Nephron (organoid): ENCODE results near the gene OR2V1.
A peak's percentile ranks its signal among the peaks of the same experiment; 100 is the strongest.
"Not testable (repeated sequence)": the region's sequence is repeated elsewhere in the genome, so short reads cannot be mapped to it uniquely, and the experiment has no call there.

Experiments
- H3K27ac Mint-ChIP-seq, 3 experiments: 2 replicates each; pipeline ENCODE4 v1.8.0; 2020; ENCODE audit warnings: mixed read lengths in 3 of 3, mild to moderate bottlenecking in 2 of 3, moderate library complexity in 1 of 3
- H3K27me3 Mint-ChIP-seq: 2 replicates; pipeline ENCODE4 v1.8.0; 2021; ENCODE audit warnings: low read depth, mild to moderate bottlenecking, moderate library complexity, mixed read lengths
- H3K36me3 Mint-ChIP-seq: 2 replicates; pipeline ENCODE4 v1.8.0; 2020; ENCODE audit warnings: low read depth, mixed read lengths
- H3K4me1 Mint-ChIP-seq: 2 replicates; pipeline ENCODE4 v1.8.0; 2020; ENCODE audit warnings: mixed read lengths
- H3K4me3 Mint-ChIP-seq, 3 experiments: 2 replicates each; pipeline ENCODE4 v1.8.0; 2020; ENCODE audit warnings: mild to moderate bottlenecking in 3 of 3, mixed read lengths in 3 of 3, moderate library complexity in 2 of 3
- H3K9me3 Mint-ChIP-seq: 2 replicates; pipeline ENCODE4 v1.8.0; 2020; ENCODE audit warnings: mixed read lengths
- TF ChIP-seq, protein P1 (sequence below), 3 experiments: fragments of 200-600 bp; sonication (generic); IDR thresholded peaks; one replicate each; pipeline ENCODE4 v1.5.0; 2021; ENCODE audit warnings: antibody characterized with exemption in 3 of 3; ENCODE audit not compliant: unreplicated experiment in 3 of 3

The OR2V1 gene, protein sequence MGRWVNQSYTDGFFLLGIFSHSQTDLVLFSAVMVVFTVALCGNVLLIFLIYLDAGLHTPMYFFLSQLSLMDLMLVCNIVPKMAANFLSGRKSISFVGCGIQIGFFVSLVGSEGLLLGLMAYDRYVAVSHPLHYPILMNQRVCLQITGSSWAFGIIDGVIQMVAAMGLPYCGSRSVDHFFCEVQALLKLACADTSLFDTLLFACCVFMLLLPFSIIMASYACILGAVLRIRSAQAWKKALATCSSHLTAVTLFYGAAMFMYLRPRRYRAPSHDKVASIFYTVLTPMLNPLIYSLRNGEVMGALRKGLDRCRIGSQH

DNA sequence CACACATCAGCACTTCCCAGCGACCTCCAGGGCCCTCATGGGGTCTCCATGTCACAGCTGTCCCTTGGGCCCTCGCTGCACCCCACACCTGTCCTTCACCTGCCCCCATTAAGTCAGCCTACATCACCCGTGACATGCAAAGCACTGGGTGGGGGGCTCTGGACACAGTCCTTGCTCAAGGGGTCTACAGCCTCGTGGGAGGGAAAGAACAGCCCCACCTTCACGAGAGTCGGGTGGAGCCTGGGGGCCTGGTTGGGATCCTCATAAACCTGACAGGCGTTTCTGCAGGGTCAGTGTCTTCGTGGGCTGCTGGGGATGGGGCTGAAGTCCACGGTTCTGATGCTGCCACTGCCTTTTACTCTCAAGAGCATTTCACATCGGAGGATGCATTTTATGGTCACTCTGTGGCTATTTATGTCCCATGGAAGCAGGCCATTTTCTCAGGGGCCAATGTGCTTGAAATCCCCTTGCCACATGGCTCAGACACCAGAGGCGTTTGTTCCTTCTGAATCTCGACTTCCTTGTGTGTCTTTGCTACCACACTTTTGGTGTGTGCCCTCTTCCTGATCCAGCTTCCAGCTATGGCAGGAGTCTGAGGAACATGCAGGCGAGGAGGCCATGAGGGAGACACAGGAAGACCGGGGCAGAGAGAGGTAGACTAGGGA, at the start of gene OR2V1:
OR2V1 (minus strand) TSS at position 338 of the 665 bp plus-strand sequence. CDS start 5,865 bp downstream, outside the sequence.
- H3K4me1 Mint-ChIP-seq = no peaks in the 10 kb centered on the region
- H3K27me3 Mint-ChIP-seq = peaks cover 50% of the 10 kb centered on the region
- TF ChIP-seq, protein P1, sequence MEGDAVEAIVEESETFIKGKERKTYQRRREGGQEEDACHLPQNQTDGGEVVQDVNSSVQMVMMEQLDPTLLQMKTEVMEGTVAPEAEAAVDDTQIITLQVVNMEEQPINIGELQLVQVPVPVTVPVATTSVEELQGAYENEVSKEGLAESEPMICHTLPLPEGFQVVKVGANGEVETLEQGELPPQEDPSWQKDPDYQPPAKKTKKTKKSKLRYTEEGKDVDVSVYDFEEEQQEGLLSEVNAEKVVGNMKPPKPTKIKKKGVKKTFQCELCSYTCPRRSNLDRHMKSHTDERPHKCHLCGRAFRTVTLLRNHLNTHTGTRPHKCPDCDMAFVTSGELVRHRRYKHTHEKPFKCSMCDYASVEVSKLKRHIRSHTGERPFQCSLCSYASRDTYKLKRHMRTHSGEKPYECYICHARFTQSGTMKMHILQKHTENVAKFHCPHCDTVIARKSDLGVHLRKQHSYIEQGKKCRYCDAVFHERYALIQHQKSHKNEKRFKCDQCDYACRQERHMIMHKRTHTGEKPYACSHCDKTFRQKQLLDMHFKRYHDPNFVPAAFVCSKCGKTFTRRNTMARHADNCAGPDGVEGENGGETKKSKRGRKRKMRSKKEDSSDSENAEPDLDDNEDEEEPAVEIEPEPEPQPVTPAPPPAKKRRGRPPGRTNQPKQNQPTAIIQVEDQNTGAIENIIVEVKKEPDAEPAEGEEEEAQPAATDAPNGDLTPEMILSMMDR (IDR thresholded peaks at IDR 0.05; ENCODE audit: unreplicated experiment in 3 of 3) = no peak
- no peak within 1 kb of the TSS for H3K4me3 Mint-ChIP-seq
- H3K27ac Mint-ChIP-seq = no peak within 1 kb of the TSS
- no peaks in the 10 kb centered on the region for H3K36me3 Mint-ChIP-seq
- peaks cover 17% of the 10 kb centered on the region for H3K9me3 Mint-ChIP-seq

DNA sequence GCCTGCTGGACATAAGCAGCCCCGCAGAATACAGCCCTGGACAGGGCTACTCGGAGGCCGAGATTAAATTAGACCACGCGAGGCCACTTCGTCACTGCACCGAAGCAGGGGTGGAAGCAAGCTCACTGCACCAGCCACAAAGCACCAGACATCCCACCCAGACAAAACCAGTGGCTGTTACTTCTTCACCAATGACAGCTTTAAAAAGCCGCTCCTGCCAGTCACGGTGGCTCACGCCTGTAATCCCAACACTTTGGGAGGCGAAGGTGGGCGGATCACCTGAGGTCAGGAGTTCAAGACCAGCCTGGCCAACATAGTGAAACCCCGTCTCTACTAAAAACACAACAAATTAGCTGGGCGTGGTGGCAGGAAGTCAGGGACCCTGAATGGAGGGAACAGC, 46.6 kb upstream of the OR2V1 start:
- H3K9me3 Mint-ChIP-seq, H3K27ac Mint-ChIP-seq, H3K4me3 Mint-ChIP-seq, H3K36me3 Mint-ChIP-seq: not testable (repeated sequence)
- H3K4me1 Mint-ChIP-seq = peaks cover 11% of the 10 kb centered on the region
- H3K27me3 Mint-ChIP-seq = peaks cover 48% of the 10 kb centered on the region

DNA sequence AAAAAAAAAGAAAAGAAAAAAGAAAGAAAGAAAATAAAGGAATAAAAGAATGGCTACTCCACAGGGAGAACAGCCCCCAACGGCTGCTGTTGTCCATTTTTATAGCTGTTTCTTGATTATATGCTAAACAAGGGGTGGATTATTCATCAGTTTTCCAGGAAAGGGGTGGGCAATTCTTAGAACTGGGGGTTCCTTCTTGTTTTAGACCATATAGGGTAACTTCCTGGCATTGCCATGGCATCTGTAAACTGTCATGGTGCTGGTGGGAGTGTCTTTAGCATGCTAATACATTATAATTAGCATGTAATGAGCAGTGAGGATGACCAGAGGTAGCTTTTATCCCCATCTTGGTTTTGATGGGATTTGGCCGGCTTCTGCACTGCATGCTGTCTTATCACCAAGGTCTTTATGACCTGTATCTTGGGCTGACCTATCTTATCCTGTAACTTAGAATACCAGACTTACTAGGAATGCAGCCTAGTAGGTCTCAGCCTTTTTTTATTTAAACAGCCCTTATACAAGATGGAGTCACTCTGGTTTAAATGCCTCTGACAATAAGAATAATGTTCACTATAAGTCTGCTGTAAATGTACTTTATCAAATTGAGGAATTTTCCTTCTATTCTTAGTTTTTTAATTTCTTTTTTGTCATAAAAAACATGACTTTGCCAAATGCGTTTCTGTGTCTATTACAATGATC, 45.4 kb upstream of the OR2V1 start:
- Mint-ChIP-seq H3K4me1 (peaks cover 7% of the 10 kb centered on the region), H3K27me3 (peaks cover 60% of the 10 kb centered on the region), H3K36me3 (no peaks in the 10 kb centered on the region), H3K9me3 (no peaks in the 10 kb centered on the region), H3K27ac (no peak overlapping the region), H3K4me3 (no peak overlapping the region)
- TF ChIP-seq, protein P1 (IDR thresholded peaks at IDR 0.05; ENCODE audit: unreplicated experiment in 3 of 3) = no peak

DNA sequence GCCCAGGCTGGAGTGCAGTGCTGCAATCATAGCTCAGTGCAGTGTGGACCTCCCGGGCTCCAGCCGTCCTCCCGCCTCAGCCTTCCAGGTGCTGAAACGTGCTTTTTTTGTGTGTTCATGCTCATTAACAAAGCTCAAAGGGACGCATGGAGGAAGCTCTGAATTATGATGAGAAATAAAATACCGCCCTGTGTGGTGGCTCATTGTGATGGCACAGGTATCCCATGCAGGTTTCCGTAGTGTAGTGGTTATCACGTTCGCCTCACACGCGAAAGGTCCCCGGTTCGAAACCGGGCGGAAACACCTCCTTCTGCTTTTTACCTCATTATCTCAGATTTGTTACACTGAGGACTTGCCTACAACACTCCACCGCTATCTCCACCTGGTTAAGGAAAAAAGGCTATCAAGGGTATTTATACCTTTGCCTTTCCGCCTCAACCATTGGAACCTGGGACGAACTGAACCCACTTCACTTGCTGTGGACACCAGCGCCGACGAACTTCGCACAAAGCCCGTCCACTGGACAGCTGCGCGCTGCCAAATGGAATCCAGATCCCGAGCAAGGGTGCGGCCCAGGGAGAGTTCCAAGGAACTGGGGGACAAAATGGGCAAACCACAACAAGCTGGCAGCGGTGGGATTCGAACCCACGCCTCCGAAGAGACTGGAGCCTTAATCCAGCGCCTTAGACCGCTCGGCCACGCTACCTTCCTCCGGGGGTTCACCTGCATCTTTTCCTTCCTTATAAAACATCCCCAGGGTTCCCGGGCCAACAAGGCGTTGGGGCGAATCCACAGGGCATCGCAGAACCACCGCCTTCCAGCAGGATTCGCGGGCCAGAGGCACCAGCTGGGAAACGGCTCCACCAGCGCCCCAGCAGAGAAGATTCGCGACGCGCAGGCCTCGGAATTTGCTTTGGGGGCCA, 42.7 kb upstream of the OR2V1 start:
- no peaks in the 10 kb centered on the region for H3K36me3 Mint-ChIP-seq
- peaks cover 3% of the 10 kb centered on the region for H3K9me3 Mint-ChIP-seq
- H3K27ac Mint-ChIP-seq = no peak overlapping the region
- TF ChIP-seq, protein P1 (IDR thresholded peaks at IDR 0.05; ENCODE audit: unreplicated experiment in 3 of 3) = no peak
- H3K27me3 Mint-ChIP-seq = peaks cover 87% of the 10 kb centered on the region
- H3K4me3 Mint-ChIP-seq = peak overlapping the region; percentile 24 to 56 (median 47)
- H3K4me1 Mint-ChIP-seq = peaks cover 28% of the 10 kb centered on the region

DNA sequence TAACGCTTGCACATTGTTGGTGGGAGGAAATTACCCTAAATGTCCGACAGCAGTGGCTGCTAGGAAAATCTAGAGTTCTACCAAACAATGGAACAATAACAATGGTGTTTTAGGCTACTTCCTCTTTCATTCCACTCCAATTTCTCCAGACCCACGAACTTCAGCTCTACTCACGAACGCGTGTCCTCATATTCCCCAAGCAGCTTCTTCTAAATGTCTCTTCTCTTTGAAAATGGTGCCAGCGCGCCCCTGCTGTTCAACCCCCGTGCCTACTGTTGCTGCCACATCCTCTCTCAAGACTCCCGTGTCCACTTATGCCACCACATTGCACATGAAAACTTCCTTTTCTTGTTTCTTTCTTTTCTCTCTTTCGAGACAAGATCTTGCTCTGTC, 42.1 kb upstream of the OR2V1 start:
- Mint-ChIP-seq H3K27me3 (peaks cover 93% of the 10 kb centered on the region), H3K36me3 (no peaks in the 10 kb centered on the region), H3K27ac (no peak overlapping the region), H3K4me1 (peaks cover 28% of the 10 kb centered on the region), H3K4me3 (peak overlapping the region; percentile 5 to 23 (median 11)), H3K9me3 (peaks cover 3% of the 10 kb centered on the region)
- TF ChIP-seq, protein P1 (IDR thresholded peaks at IDR 0.05; ENCODE audit: unreplicated experiment in 3 of 3) = no peak
